ENCODE data around the gene SOX13.

DNA sequence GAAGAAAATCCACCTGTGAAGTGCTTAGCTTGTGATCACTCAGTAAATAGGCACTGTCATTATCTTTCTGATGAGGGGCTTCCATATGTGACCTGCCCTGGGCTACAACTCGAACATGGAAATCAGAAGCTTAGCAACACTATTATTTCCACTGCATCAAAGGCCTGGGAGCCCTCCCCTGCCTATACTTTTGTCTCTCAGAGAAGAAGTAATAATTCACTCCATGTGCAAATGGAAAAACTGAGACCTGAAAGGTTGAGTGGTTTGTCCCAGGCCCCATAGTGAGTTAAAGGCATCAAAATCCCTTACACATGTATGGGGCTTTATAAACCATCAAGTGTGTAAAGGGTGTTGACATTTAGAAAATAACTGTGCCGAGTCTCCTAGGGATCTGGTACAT is 20.9 kb downstream of the SOX13 start:
- TF ChIP-seq, protein P1, sequence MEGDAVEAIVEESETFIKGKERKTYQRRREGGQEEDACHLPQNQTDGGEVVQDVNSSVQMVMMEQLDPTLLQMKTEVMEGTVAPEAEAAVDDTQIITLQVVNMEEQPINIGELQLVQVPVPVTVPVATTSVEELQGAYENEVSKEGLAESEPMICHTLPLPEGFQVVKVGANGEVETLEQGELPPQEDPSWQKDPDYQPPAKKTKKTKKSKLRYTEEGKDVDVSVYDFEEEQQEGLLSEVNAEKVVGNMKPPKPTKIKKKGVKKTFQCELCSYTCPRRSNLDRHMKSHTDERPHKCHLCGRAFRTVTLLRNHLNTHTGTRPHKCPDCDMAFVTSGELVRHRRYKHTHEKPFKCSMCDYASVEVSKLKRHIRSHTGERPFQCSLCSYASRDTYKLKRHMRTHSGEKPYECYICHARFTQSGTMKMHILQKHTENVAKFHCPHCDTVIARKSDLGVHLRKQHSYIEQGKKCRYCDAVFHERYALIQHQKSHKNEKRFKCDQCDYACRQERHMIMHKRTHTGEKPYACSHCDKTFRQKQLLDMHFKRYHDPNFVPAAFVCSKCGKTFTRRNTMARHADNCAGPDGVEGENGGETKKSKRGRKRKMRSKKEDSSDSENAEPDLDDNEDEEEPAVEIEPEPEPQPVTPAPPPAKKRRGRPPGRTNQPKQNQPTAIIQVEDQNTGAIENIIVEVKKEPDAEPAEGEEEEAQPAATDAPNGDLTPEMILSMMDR (optimal IDR thresholded peaks at IDR 0.05 in 1 of 3, IDR thresholded peaks at IDR 0.05 in 1 of 3, conservative IDR thresholded peaks at IDR 0.05 in 1 of 3; ENCODE audit: extremely low read depth in 1 of 3, insufficient read depth in 2 of 3, low read length in 3 of 3) = no peak
- TF ChIP-seq EZH2 (IDR thresholded peaks at IDR 0.05; ENCODE audit: low read length) = no peak
